ENCODE measurements around the gene TAF9. TPM values are rescaled to one million over a fixed set of nuclear protein-coding genes. Genes with fewer than 3 reads are reported as not detected.
"Not testable (repeated sequence)": the region's sequence is repeated elsewhere in the genome, so short reads cannot be mapped to it uniquely, and the experiment has no call there.

The TAF9 gene
- polyA plus RNA-seq, 3 donors, result 50.2 to 156 (median 143) TPM

DNA sequence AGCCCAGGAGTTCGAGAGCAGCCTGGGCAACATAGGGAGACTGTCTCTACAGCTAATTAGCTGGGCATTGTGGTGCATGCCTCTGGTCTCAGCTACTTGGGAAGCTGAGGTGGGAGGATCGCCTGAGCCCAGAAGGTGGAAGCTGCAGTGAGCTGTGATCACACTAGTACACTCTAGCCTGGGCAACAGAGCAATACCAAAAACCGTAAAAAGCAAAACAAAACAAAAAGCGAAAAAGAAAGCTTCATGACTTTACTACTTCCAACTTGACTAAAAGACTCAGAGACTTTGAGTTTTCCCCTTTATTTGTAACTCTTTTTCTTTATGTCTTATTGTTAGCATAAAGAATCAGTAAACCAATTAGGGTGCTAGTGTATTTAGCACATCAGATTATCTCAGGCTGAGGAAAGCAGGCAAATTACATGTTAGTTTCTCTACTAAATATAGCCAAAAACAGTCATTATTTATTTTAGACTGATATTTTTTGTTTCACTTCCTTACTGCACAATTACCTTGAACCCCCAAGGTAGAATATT is 5.7 kb upstream of the TAF9 start:
- peaks cover 12% of the 10 kb centered on the region for H3K4me1 Mint-ChIP-seq
- intact Hi-C loops (cut with micrococcal nuclease), result no loop called here
- no peaks in the 10 kb centered on the region for H3K9me3 Mint-ChIP-seq
- DNase-seq, result no peak
- no peaks in the 10 kb centered on the region for H3K27me3 Mint-ChIP-seq (ENCODE audit: low read depth in 3 of 3)
- peak overlapping the region in 1 of 7 donors; percentile 26 for H3K27ac Mint-ChIP-seq
- H3K4me3 Mint-ChIP-seq, result no peak overlapping the region
- Histone ChIP-seq H3K79me2 (ENCODE audit: insufficient read depth, low read length) (peaks cover 26% of the 10 kb centered on the region), H2AFZ (ENCODE audit: insufficient read depth, low read depth, low read length, poor library complexity, severe bottlenecking) (no peak overlapping the region), H3K27me3 (ENCODE audit: control insufficient read depth in 2 of 2, insufficient read depth in 2 of 2, low read length in 2 of 2) (no peaks in the 10 kb centered on the region), H4K20me1 (ENCODE audit: insufficient read depth, low read length) (no peaks in the 10 kb centered on the region), H3K4me2 (replicated peaks; ENCODE audit: extremely low read depth, low read length, poor library complexity, severe bottlenecking) (no peak overlapping the region), H3K27ac (ENCODE audit: low read depth in 1 of 2, low read length in 2 of 2) (no peak overlapping the region), H3K36me3 (replicated peaks in 1 of 2; ENCODE audit: control insufficient read depth in 1 of 2, insufficient read depth in 2 of 2, low read length in 2 of 2) (peaks cover 24 to 51% of the 10 kb centered on the region in 2 donors), H3K9me3 (replicated peaks in 1 of 2; ENCODE audit: control insufficient read depth in 1 of 2, insufficient read depth in 1 of 2, low read length in 2 of 2) (no peaks in the 10 kb centered on the region), H3K4me1 (ENCODE audit: control insufficient read depth in 1 of 2, insufficient read depth in 2 of 2, low read length in 2 of 2) (peaks cover 8 to 10% of the 10 kb centered on the region in 2 donors), H3K9ac (ENCODE audit: insufficient read depth, low read length, poor library complexity, severe bottlenecking) (no peak overlapping the region), H3K4me3 (replicated peaks in 1 of 3; ENCODE audit: low read depth in 2 of 3, low read length in 3 of 3) (no peak overlapping the region)
- 100% methylated on average over 1 of the region's 4 CpGs for WGBS (ENCODE audit: insufficient coverage)
- no peak for TF ChIP-seq CTCF (IDR thresholded peaks at IDR 0.05)
- peaks cover 28 to 36% of the 10 kb centered on the region in 2 donors for H3K36me3 Mint-ChIP-seq

- intact Hi-C loops (cut with micrococcal nuclease), result no loop called here
- H3K4me1 ChIP-seq (ENCODE audit: control insufficient read depth in 1 of 2, insufficient read depth in 2 of 2, low read length in 2 of 2), result peaks cover 18 to 26% of the 10 kb centered on the region in 2 donors
- Mint-ChIP-seq H3K4me3 (no peak overlapping the region), H3K9me3 (no peaks in the 10 kb centered on the region), H3K36me3 (peaks cover 24 to 28% of the 10 kb centered on the region in 2 donors), H3K27me3 (ENCODE audit: low read depth in 3 of 3) (no peaks in the 10 kb centered on the region), H3K4me1 (peaks cover 23% of the 10 kb centered on the region), H3K27ac (no peak overlapping the region)
- H3K9ac ChIP-seq (ENCODE audit: insufficient read depth, low read length, poor library complexity, severe bottlenecking), result no peak overlapping the region
- H3K9me3 ChIP-seq (replicated peaks in 1 of 2; ENCODE audit: control insufficient read depth in 1 of 2, insufficient read depth in 1 of 2, low read length in 2 of 2), result no peaks in the 10 kb centered on the region
- H3K36me3 ChIP-seq (replicated peaks in 1 of 2; ENCODE audit: control insufficient read depth in 1 of 2, insufficient read depth in 2 of 2, low read length in 2 of 2), result peaks cover 15 to 33% of the 10 kb centered on the region in 2 donors
- WGBS (ENCODE audit: insufficient coverage), result no CpG with 5 or more reads among the region's 5 CpGs
- DNase-seq, result no peak
- H3K79me2 ChIP-seq (ENCODE audit: insufficient read depth, low read length), result peaks cover 50% of the 10 kb centered on the region
- no peaks in the 10 kb centered on the region for H4K20me1 ChIP-seq (ENCODE audit: insufficient read depth, low read length)
- no peak for TF ChIP-seq CTCF (IDR thresholded peaks at IDR 0.05)
- H3K27ac ChIP-seq (ENCODE audit: low read depth in 1 of 2, low read length in 2 of 2), result no peak overlapping the region
- no peak overlapping the region for H2AFZ ChIP-seq (ENCODE audit: insufficient read depth, low read depth, low read length, poor library complexity, severe bottlenecking)
- H3K4me3 ChIP-seq (replicated peaks in 1 of 3; ENCODE audit: low read depth in 2 of 3, low read length in 3 of 3), result no peak overlapping the region
- no peaks in the 10 kb centered on the region for H3K27me3 ChIP-seq (ENCODE audit: control insufficient read depth in 2 of 2, insufficient read depth in 2 of 2, low read length in 2 of 2)
- H3K4me2 ChIP-seq (replicated peaks; ENCODE audit: extremely low read depth, low read length, poor library complexity, severe bottlenecking), result no peak overlapping the region
Observed at GRCh38 chr5:69372394-69372793, 3.1 kb upstream of the TAF9 start.

- Histone ChIP-seq H3K36me3 (replicated peaks in 1 of 2; ENCODE audit: control insufficient read depth in 1 of 2, insufficient read depth in 2 of 2, low read length in 2 of 2) (peaks cover 24 to 34% of the 10 kb centered on the region in 2 donors), H3K4me1 (ENCODE audit: control insufficient read depth in 1 of 2, insufficient read depth in 2 of 2, low read length in 2 of 2) (peaks cover 18 to 26% of the 10 kb centered on the region in 2 donors), H2AFZ (ENCODE audit: insufficient read depth, low read depth, low read length, poor library complexity, severe bottlenecking) (peak overlapping the region; percentile 100), H3K4me3 (replicated peaks in 1 of 3; ENCODE audit: low read depth in 2 of 3, low read length in 3 of 3) (peak overlapping the region; percentile 77 to 97 (median 86)), H4K20me1 (ENCODE audit: insufficient read depth, low read length) (peaks cover 13% of the 10 kb centered on the region), H3K79me2 (ENCODE audit: insufficient read depth, low read length) (peaks cover 70% of the 10 kb centered on the region), H3K9ac (ENCODE audit: insufficient read depth, low read length, poor library complexity, severe bottlenecking) (peak overlapping the region; percentile 98), H3K4me2 (replicated peaks; ENCODE audit: extremely low read depth, low read length, poor library complexity, severe bottlenecking) (peak overlapping the region; percentile 98), H3K27ac (ENCODE audit: low read depth in 1 of 2, low read length in 2 of 2) (peak overlapping the region in 1 of 2 donors; percentile 99)
- H3K9me3 ChIP-seq (replicated peaks in 1 of 2; ENCODE audit: control insufficient read depth in 1 of 2, insufficient read depth in 1 of 2, low read length in 2 of 2); intact Hi-C loops (cut with micrococcal nuclease); H3K9me3 Mint-ChIP-seq; H3K27me3 Mint-ChIP-seq (ENCODE audit: low read depth in 3 of 3); H3K27me3 ChIP-seq (ENCODE audit: control insufficient read depth in 2 of 2, insufficient read depth in 2 of 2, low read length in 2 of 2); DNase-seq: not testable (repeated sequence)
- Mint-ChIP-seq H3K4me3 (peak overlapping the region; percentile 96 to 97), H3K36me3 (peaks cover 25 to 30% of the 10 kb centered on the region in 2 donors), H3K27ac (peak overlapping the region; percentile 75 to 99 (median 97)), H3K4me1 (peaks cover 23% of the 10 kb centered on the region)
- 0% methylated on average over 6 of the region's 16 CpGs for WGBS (ENCODE audit: insufficient coverage)
Observed at GRCh38 chr5:69370335-69370734, 1.0 kb upstream of the TAF9 start.

Measured in CD14-positive monocyte (primary cell).